NCI-H1092 (cell line): Measurements from ENCODE around the gene MATCAP1.

ENCODE experiments used
- DNase-seq: peaks from one replicate; lab custom pipeline; 2025; lab: John Stamatoyannopoulos, UW

MATCAP1 gene

GRCh38 chr16:67190448-67191399 lies 7.0 kb upstream of the MATCAP1 start:
- DNase-seq: no peak

GRCh38 chr16:67190041-67190440 lies 6.3 kb upstream of the MATCAP1 start, which contains the start of gene EXOC3L1:
TSS of gene EXOC3L1 (minus strand) at chr16:67190136. CDS start at chr16:67189676, 460 bp downstream.
- no peak for DNase-seq

GRCh38 chr16:67188798-67189197 lies 5.0 kb upstream of the MATCAP1 start:
- DNase-seq: no peak

- no peak for DNase-seq
Measured at GRCh38 chr16:67188323-67188722, 4.6 kb upstream of the MATCAP1 start.

GRCh38 chr16:67187175-67187890 lies 3.6 kb upstream of the MATCAP1 start:
- no peak for DNase-seq

DNA sequence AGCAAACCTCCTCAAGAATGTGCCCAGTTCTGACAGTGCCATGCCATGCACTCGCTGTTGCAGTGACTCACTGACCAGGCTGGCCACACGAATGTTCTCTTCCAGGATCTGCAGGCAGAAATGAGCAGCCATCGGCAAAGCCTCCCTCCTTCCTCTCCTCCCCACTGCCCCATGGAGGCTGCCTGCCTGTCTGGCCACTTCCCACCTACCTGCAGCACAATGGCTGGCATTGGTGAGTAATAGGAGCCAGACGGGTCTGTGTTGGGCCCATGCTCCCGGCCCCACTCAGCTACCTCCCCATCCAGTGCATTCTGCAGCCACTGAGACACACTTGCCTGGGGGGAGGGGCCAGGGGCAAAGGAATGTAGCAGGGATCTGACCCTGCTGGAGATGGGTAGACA lies 2.8 kb upstream of the MATCAP1 start:
- DNase-seq: no peak

DNA sequence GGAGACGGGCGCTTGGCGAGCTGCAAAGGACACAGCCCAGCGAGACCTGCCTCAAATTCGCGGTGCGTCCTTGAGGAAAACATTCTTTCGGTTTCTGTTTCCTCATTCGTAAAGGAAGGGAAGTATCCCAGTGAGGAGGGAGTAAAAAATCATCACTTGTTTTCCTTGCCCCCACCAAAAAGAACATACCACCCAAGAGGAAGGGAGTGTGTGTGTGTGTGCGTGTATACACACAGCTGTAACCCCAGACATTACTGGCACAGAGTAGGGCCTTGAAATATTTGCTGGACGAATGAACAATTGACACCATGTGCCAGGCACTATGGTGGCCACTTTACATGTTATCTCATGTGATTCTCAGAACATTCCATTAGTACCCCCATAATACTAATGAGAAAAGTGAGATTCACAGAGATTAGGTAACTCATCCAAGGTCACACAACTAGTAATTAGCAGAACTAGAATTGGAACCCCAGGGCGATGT lies 1.9 kb upstream of the MATCAP1 start:
- DNase-seq: no peak

GRCh38 chr16:67184995-67185650 lies 1.4 kb upstream of the MATCAP1 start:
- DNase-seq: peak; percentile 67

DNA sequence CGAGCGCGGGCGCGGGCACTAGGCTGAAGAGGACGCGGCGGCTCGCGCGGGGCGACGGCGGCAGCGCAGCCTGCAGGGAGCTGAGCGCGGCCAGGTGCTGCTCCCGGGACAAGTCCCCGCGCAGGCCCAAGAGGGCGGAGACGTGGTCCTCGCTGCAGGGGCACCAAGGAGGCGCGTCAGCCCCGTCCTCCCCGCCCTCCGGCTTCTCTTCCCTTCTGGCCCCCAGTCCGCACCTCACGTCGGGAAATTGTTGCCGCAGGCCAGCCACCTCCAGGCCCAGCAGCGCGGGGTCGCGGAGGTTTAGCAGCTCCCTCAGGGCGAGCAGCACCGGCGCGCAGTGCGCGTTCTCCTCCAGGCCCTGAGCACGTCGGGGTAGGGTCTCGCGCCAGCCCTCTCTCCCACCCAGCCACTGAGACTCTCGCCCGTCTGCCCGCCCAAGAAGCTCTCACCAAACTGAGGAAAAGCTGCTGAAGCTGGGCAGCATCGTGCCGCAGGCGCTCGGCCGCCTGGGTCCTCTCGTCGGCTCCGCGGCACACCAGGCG lies 761 bp upstream of the MATCAP1 start:
- peak; percentile 48 for DNase-seq

GRCh38 chr16:67183284-67183626 lies 508 bp downstream of the MATCAP1 start:
- no peak for DNase-seq

GRCh38 chr16:67182288-67182687 lies 1.5 kb downstream of the MATCAP1 start:
- no peak for DNase-seq

- DNase-seq: no peak
Measured at GRCh38 chr16:67181346-67181745, 2.4 kb downstream of the MATCAP1 start.

GRCh38 chr16:67180166-67180565 lies 3.6 kb downstream of the MATCAP1 start:
- no peak for DNase-seq

DNA sequence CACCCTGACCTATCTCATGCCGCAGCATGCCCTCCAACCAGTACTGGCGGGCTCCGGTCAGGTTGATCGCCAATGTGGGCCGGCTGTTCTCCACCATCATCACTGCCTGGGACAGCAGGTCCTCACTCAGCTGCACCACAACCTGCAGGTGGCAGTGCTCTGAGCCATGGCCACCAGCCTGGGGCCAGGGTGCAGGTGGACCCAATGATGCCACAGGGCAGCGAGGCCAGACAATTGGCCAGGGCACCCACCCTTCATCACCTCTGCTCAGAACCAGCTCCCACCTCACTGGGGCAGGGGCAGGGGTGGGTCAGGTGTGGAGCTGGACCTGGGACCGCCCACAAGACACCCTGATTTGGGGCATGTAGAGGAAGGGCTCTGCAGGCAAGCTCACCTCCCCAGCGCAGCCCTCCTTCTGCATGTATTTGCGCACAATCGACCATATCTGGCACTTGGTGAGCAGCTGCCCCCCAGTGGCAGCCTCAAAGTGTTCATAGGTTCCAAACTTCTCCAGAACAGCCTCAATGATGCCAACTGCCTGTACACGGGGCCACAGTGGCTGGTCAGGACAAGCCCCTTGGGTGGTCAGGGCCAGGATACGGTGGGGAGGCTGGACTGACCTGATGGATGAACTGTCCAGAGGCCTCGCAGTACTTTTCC lies 4.2 kb downstream of the MATCAP1 start:
- DNase-seq: no peak

- peak; percentile 72 for DNase-seq
Measured at GRCh38 chr16:67177743-67178699, 5.7 kb downstream of the MATCAP1 start.

DNA sequence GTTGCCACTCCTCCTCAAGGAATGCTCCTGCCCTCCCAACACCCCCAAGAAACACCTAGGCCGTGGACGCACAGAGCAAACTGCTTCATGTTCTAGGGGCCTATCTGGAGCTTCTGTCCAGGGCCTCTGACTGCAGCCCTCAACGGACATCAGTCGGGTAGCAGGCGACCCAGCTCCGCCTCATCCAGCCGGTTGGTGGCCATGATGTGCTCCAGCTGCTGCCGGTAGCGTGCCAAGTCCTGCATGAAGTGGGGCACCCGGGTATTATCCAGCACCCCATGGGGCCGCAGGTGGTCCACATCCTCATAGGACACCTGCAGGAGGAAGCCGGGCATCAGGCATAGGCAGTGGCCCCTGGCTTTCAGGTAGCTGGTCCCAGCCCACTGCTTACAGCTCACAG lies 7.1 kb downstream of the MATCAP1 start:
- no peak for DNase-seq

GRCh38 chr16:67174706-67175231 lies 9.0 kb downstream of the MATCAP1 start:
- no peak for DNase-seq

DNA sequence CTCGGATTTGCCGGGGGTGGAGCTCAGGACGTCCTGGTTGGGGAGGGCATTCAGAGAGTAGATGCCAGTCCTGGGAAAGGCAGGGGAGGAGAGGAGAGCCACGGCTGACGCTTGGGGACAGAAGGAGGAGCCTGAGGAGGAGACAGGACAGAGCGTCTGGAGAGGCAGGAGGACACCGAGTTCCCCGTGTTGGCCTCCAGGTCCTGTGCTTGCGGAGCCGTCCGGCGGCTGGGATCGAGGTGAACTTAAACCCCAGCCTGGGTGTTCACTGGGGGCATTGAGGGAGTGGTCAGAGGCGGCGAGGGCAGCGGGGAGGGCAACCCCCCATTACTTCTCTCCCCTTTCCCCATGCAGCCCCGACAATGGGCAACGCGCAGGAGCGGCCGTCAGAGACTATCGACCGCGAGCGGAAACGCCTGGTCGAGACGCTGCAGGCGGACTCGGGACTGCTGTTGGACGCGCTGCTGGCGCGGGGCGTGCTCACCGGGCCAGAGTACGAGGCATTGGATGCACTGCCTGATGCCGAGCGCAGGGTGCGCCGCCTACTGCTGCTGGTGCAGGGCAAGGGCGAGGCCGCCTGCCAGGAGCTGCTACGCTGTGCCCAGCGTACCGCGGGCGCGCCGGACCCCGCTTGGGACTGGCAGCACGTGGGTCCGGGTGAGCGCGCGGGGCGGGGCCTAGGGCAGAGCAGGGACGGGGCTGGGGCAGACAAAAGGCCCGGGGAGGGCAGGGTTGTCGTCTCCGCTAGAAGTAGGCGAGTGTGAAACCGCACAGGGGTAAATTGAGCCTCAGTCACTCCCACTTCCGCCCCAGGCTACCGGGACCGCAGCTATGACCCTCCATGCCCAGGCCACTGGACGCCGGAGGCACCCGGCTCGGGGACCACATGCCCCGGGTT lies 9.7 kb downstream of the MATCAP1 start:
- DNase-seq: peak; percentile 52

DNA sequence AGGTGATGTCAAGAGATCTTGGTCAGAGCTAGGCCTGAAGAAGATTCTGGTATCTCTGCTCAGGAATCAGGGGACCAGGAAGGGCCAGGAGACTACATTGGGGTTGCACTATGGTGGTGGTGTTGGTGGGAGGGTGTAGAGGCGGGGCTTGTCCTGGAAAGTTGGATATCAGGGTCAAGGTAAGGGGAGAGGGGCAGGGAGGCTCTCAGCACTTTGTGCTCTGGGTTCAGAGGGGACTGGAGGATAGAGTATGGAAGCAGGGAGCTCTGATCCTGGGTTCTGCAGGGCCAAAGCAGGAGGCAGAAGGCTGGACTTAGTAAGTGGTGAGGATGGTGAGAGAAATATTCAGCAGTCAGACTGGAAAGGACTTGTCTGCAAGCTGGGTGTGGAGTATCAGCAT lies 10.4 kb downstream of the MATCAP1 start:
- no peak for DNase-seq
